Neural cell (in vitro differentiated cells): ENCODE results near the gene GFRA4. TPM values are rescaled to one million over a fixed set of nuclear protein-coding genes. Genes with fewer than 3 reads are reported as not detected.

Experiments used
- H2AFZ ChIP-seq: fragments of 200-600, 300-800 bp; sonication (generic), shearing (Covaris generic); 2 replicates; pipeline ENCODE4 v1.6.0; 2014; ENCODE audit warnings: low read depth, mild to moderate bottlenecking, antibody characterized with exemption, low read length, moderate library complexity
- H3F3A ChIP-seq: fragments of 200-600 bp; shearing (Covaris generic); 2 replicates; pipeline ENCODE4 v1.6.1; 2016; ENCODE audit warnings: mild to moderate bottlenecking, moderate library complexity, mixed read lengths, antibody characterized with exemption, low read length; ENCODE audit not compliant: insufficient read depth, poor library complexity, severe bottlenecking
- H3K27ac ChIP-seq: fragments of 200-600, 300-800 bp; sonication (generic), shearing (Covaris generic); 2 replicates; pipeline ENCODE4 v1.5.1; 2014; ENCODE audit warnings: mild to moderate bottlenecking, low read length, moderate library complexity
- H3K27me3 ChIP-seq: fragments of 300-800, 200-600 bp; sonication (generic), shearing (Covaris generic); 2 replicates; pipeline ENCODE4 v1.6.0; 2014; ENCODE audit warnings: mild to moderate bottlenecking, low read depth, low read length, moderate library complexity; ENCODE audit not compliant: insufficient read depth
- H3K36me3 ChIP-seq: fragments of 300-800, 200-600 bp; sonication (generic), shearing (Covaris generic); 2 replicates; pipeline ENCODE4 v1.5.1; 2014; ENCODE audit warnings: mild to moderate bottlenecking, antibody characterized with exemption, low read length, moderate library complexity; ENCODE audit not compliant: insufficient read depth
- H3K4me2 ChIP-seq: fragments of 300-800, 200-600 bp; sonication (generic), shearing (Covaris generic); 2 replicates; pipeline ENCODE4 v1.6.0; 2014; ENCODE audit warnings: mild to moderate bottlenecking, low read length
- H3K4me3 ChIP-seq: fragments of 300-800, 200-600 bp; sonication (generic), shearing (Covaris generic); 2 replicates; pipeline ENCODE4 v1.5.1; 2014; ENCODE audit warnings: mild to moderate bottlenecking, low read length, moderate library complexity
- H3K79me2 ChIP-seq: fragments of 200-600 bp; shearing (Covaris generic); replicated peaks from 2 replicates; pipeline ENCODE4 v1.6.0; 2014; ENCODE audit warnings: mild to moderate bottlenecking, low read length, moderate library complexity; ENCODE audit not compliant: insufficient read depth
- H3K9ac ChIP-seq: fragments of 300-800, 200-600 bp; sonication (generic), shearing (Covaris generic); 2 replicates; pipeline ENCODE4 v1.6.1; 2016; ENCODE audit warnings: mild to moderate bottlenecking, low read length, mixed read lengths
- H3K9me2 ChIP-seq: fragments of 200-600 bp; shearing (Covaris generic); 2 replicates; pipeline ENCODE4 v1.6.1; 2016; ENCODE audit warnings: mild to moderate bottlenecking, low read length, mixed read lengths; ENCODE audit not compliant: insufficient read depth
- H3K9me3 ChIP-seq: fragments of 200-600, 300-800 bp; sonication (generic), shearing (Covaris generic); 2 replicates; pipeline ENCODE4 v1.6.1; 2016; ENCODE audit warnings: mild to moderate bottlenecking, mixed run types, low read length, moderate library complexity, mixed read lengths
- H4K20me1 ChIP-seq: fragments of 200-600 bp; shearing (Covaris generic); 2 replicates; pipeline ENCODE4 v1.6.1; 2016; ENCODE audit warnings: mild to moderate bottlenecking, mixed run types; ENCODE audit not compliant: insufficient read depth
- CTCF ChIP-seq: fragments of 450-650 bp; IDR thresholded peaks from 2 replicates; pipeline ENCODE4 v1.5.1; 2014; ENCODE audit warnings: antibody characterized with exemption, mild to moderate bottlenecking, moderate library complexity; ENCODE audit not compliant: poor library complexity, severe bottlenecking
- EP300 ChIP-seq: fragments of 450-650 bp; conservative IDR thresholded peaks from 2 replicates; pipeline ENCODE4 v1.6.1; 2014; ENCODE audit warnings: antibody characterized with exemption, mild to moderate bottlenecking, moderate library complexity; ENCODE audit not compliant: poor library complexity, severe bottlenecking
- EZH2 ChIP-seq: fragments of 200-600, 300-800 bp; shearing (Covaris generic), sonication (generic); IDR thresholded peaks from 2 replicates; pipeline ENCODE4 v1.6.1; 2014; ENCODE audit warnings: antibody characterized with exemption, low read length, borderline replicate concordance, mild to moderate bottlenecking; ENCODE audit not compliant: insufficient read depth, poor library complexity, severe bottlenecking
- MXI1 ChIP-seq: fragments of 450-650 bp; conservative IDR thresholded peaks from 2 replicates; pipeline ENCODE4 v1.6.1; 2014; ENCODE audit warnings: antibody characterized with exemption, mild to moderate bottlenecking; ENCODE audit not compliant: poor library complexity, severe bottlenecking
- POLR2AphosphoS5 ChIP-seq: IDR thresholded peaks from 2 replicates; pipeline ENCODE4 v1.6.1; 2012
- RAD21 ChIP-seq: fragments of 450-650 bp; conservative IDR thresholded peaks from 2 replicates; pipeline ENCODE4 v1.6.1; 2014; ENCODE audit warnings: antibody characterized with exemption, mild to moderate bottlenecking, moderate library complexity
- SMC3 ChIP-seq: fragments of 450-650 bp; conservative IDR thresholded peaks from 2 replicates; pipeline ENCODE4 v1.6.1; 2014; ENCODE audit warnings: antibody characterized with exemption, mild to moderate bottlenecking, moderate library complexity; ENCODE audit not compliant: poor library complexity
- TAF1 ChIP-seq: IDR thresholded peaks from 2 replicates; pipeline ENCODE4 v1.6.1; 2012; ENCODE audit warnings: low read depth
- polyA plus RNA-seq: library from polyadenylated mRNA; depleted of rRNA; stranded (reverse); fragments of >200 nt; gene quantifications from 2 replicates; pipeline ENCODE4 v1.2.3, GENCODE V29; 2014
- TF ChIP-seq, protein P1 (sequence below): IDR thresholded peaks from 2 replicates; pipeline ENCODE4 v1.6.1; 2012; ENCODE audit warnings: borderline replicate concordance

The GFRA4 gene
- polyA plus RNA-seq, 1 donor from 2014 or later, result not detected

DNA sequence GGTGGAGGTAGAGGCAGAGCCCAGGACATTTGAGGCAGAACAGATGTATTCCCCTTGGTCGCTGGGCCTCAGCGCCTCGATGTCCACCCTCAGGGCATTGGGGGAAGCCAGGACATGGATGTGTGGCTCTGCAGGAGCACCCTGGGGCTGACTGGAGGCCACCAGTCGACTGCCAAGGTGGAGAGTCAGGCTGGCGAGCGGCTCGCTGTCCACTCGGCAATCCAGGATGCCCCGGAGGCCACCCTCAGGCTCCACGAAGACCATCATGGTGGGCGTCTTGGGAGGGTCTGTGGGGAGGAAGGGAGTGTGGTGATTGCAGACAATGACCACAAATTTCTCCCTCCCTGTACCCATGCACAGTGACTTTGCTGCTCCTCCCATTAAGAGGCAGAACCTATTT, 26.8 kb upstream of the GFRA4 start:
- no peak overlapping the region for H2AFZ ChIP-seq
- H3K4me3 ChIP-seq, result no peak overlapping the region
- H3K27ac ChIP-seq, result no peak overlapping the region
- no peaks in the 10 kb centered on the region for H3K27me3 ChIP-seq
- H3K9ac ChIP-seq, result no peak overlapping the region
- TF ChIP-seq SMC3 (no peak), RAD21 (no peak), EZH2 (no peak), POLR2AphosphoS5 (no peak), EP300 (no peak), MXI1 (no peak), TAF1 (no peak), CTCF (no peak)
- TF ChIP-seq, protein P1, sequence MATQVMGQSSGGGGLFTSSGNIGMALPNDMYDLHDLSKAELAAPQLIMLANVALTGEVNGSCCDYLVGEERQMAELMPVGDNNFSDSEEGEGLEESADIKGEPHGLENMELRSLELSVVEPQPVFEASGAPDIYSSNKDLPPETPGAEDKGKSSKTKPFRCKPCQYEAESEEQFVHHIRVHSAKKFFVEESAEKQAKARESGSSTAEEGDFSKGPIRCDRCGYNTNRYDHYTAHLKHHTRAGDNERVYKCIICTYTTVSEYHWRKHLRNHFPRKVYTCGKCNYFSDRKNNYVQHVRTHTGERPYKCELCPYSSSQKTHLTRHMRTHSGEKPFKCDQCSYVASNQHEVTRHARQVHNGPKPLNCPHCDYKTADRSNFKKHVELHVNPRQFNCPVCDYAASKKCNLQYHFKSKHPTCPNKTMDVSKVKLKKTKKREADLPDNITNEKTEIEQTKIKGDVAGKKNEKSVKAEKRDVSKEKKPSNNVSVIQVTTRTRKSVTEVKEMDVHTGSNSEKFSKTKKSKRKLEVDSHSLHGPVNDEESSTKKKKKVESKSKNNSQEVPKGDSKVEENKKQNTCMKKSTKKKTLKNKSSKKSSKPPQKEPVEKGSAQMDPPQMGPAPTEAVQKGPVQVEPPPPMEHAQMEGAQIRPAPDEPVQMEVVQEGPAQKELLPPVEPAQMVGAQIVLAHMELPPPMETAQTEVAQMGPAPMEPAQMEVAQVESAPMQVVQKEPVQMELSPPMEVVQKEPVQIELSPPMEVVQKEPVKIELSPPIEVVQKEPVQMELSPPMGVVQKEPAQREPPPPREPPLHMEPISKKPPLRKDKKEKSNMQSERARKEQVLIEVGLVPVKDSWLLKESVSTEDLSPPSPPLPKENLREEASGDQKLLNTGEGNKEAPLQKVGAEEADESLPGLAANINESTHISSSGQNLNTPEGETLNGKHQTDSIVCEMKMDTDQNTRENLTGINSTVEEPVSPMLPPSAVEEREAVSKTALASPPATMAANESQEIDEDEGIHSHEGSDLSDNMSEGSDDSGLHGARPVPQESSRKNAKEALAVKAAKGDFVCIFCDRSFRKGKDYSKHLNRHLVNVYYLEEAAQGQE, result no peak
- H4K20me1 ChIP-seq, result no peaks in the 10 kb centered on the region
- no peaks in the 10 kb centered on the region for H3F3A ChIP-seq
- H3K36me3 ChIP-seq, result no peaks in the 10 kb centered on the region
- no peaks in the 10 kb centered on the region for H3K9me2 ChIP-seq
- no peak overlapping the region for H3K4me2 ChIP-seq
- H3K9me3 ChIP-seq, result no peaks in the 10 kb centered on the region
- no peaks in the 10 kb centered on the region for H3K79me2 ChIP-seq

- H3K36me3 ChIP-seq, result no peaks in the 10 kb centered on the region
- no peaks in the 10 kb centered on the region for H3K9me3 ChIP-seq
- no peak overlapping the region for H3K9ac ChIP-seq
- TF ChIP-seq EP300, result no peak
- TF ChIP-seq TAF1, result no peak
- TF ChIP-seq SMC3, result no peak
- no peak for TF ChIP-seq EZH2
- TF ChIP-seq, protein P1, result no peak
- no peak for TF ChIP-seq RAD21
- TF ChIP-seq MXI1, result no peak
- no peak for TF ChIP-seq POLR2AphosphoS5
- no peak for TF ChIP-seq CTCF
- H4K20me1 ChIP-seq, result no peaks in the 10 kb centered on the region
- peaks cover under 1% of the 10 kb centered on the region for H3K27me3 ChIP-seq
- no peaks in the 10 kb centered on the region for H3K79me2 ChIP-seq
- no peak overlapping the region for H2AFZ ChIP-seq
- no peak overlapping the region for H3K27ac ChIP-seq
- H3F3A ChIP-seq, result no peaks in the 10 kb centered on the region
- H3K4me3 ChIP-seq, result no peak overlapping the region
- H3K4me2 ChIP-seq, result no peak overlapping the region
- H3K9me2 ChIP-seq, result no peaks in the 10 kb centered on the region
Observed at GRCh38 chr20:3687655-3688054, 24.5 kb upstream of the GFRA4 start.
